ENCODE data around the gene PHACTR3. TPM values are rescaled to one million over a fixed set of nuclear protein-coding genes. Genes with fewer than 3 reads are reported as not detected.

PHACTR3 gene
- total RNA-seq, 1 experiment from 2014 or later: not detected

DNA sequence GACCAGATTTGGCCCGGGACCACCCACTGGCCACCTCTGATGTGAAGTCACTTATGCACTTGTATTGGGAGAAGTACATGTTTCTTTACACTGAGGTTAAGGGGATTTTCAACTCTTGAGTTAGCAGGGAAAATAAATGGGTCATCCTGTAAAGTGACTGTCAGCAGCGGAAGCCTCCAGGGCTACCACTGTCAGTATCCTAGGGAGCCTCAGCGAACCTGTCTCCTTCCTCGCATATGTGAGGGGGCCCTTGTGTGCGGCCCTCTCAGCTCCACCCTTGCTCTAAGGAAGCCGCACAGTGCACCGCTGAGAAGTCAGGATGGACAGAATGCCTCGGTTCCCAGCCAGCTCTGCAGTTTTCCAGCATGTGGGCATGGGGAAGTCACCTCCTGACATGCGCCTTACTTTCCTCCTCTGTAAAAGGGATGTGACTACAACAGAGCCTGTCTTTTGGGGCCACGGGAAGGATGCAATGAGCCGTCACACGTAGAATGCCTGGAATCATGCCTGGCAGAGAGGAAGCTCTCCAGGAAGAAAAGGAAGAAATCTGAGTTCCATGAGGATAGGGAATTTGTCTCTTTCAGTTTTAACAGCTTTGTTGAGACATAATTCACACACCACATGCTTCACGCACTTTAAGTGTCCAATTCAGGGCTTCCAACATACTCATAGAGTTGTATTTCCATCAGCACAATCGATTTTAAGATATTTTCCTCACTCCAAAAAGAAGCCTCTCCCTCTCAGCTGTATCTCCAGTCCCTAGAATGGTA lies 213.7 kb downstream of the PHACTR3 start:
- no peak overlapping the region for H3K4me2 ChIP-seq (ENCODE audit: low read length)
- BruUV-seq (replicated peaks): no TSS peak
- no peaks in the 10 kb centered on the region for H3K4me1 ChIP-seq (ENCODE audit: control insufficient read depth in 1 of 2, insufficient read depth in 2 of 2, low read length in 2 of 2)
- H4K20me1 ChIP-seq (ENCODE audit: insufficient read depth): no peaks in the 10 kb centered on the region
- no peaks in the 10 kb centered on the region for H3K79me2 ChIP-seq (ENCODE audit: insufficient read depth, low read length)
- no peaks in the 10 kb centered on the region for H3K9me3 ChIP-seq (ENCODE audit: control insufficient read depth in 1 of 2, insufficient read depth in 1 of 2, low read depth in 1 of 2, low read length in 2 of 2)
- H3K9me2 ChIP-seq (ENCODE audit: insufficient read depth): no peaks in the 10 kb centered on the region
- intact Hi-C loops (cut with micrococcal nuclease): no loop called here
- ATAC-seq (no peak), DNase-seq (ENCODE audit: low read depth, low spot score) (no peak)
- no peaks in the 10 kb centered on the region for H3K36me3 ChIP-seq (ENCODE audit: control insufficient read depth in 1 of 2, insufficient read depth in 2 of 2, low read length in 2 of 2)
- H3K9ac ChIP-seq (ENCODE audit: low read length): no peak overlapping the region
- ChIA-PET RAD21 (ENCODE audit: low non-redundant PET in 1 of 2, low total read pairs in 2 of 2, uncharacterized antibody in 2 of 2, unreplicated experiment in 2 of 2) (no interaction called here), CTCF (no interaction called here), POLR2A (no interaction called here)
- H3K27ac ChIP-seq (ENCODE audit: low read depth, low read length): no peak overlapping the region
- TF ChIP-seq ELF1 (IDR thresholded peaks at IDR 0.05; ENCODE audit: borderline replicate concordance, low read depth) (no peak), JUND (IDR thresholded peaks at IDR 0.05) (no peak), ZFX (IDR thresholded peaks at IDR 0.05) (no peak), SP1 (IDR thresholded peaks at IDR 0.05; ENCODE audit: low read depth) (no peak), EZH2 (IDR thresholded peaks at IDR 0.05) (no peak), ATF3 (IDR thresholded peaks at IDR 0.05) (no peak), POLR2A (IDR thresholded peaks at IDR 0.05; ENCODE audit: borderline replicate concordance, extremely low read depth, insufficient read depth, insufficient read length) (no peak), SIN3A (IDR thresholded peaks at IDR 0.05; ENCODE audit: low read depth) (no peak), FOSL1 (IDR thresholded peaks at IDR 0.05; ENCODE audit: low read depth) (no peak), TCF7L2 (IDR thresholded peaks at IDR 0.05; ENCODE audit: borderline replicate concordance, extremely low read depth, insufficient read depth, insufficient read length) (no peak), EZH2phosphoT487 (IDR thresholded peaks at IDR 0.05; ENCODE audit: borderline replicate concordance) (no peak)
- TF ChIP-seq, protein P1, sequence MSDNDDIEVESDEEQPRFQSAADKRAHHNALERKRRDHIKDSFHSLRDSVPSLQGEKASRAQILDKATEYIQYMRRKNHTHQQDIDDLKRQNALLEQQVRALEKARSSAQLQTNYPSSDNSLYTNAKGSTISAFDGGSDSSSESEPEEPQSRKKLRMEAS (IDR thresholded peaks at IDR 0.05): no peak
- TF ChIP-seq, protein P2, sequence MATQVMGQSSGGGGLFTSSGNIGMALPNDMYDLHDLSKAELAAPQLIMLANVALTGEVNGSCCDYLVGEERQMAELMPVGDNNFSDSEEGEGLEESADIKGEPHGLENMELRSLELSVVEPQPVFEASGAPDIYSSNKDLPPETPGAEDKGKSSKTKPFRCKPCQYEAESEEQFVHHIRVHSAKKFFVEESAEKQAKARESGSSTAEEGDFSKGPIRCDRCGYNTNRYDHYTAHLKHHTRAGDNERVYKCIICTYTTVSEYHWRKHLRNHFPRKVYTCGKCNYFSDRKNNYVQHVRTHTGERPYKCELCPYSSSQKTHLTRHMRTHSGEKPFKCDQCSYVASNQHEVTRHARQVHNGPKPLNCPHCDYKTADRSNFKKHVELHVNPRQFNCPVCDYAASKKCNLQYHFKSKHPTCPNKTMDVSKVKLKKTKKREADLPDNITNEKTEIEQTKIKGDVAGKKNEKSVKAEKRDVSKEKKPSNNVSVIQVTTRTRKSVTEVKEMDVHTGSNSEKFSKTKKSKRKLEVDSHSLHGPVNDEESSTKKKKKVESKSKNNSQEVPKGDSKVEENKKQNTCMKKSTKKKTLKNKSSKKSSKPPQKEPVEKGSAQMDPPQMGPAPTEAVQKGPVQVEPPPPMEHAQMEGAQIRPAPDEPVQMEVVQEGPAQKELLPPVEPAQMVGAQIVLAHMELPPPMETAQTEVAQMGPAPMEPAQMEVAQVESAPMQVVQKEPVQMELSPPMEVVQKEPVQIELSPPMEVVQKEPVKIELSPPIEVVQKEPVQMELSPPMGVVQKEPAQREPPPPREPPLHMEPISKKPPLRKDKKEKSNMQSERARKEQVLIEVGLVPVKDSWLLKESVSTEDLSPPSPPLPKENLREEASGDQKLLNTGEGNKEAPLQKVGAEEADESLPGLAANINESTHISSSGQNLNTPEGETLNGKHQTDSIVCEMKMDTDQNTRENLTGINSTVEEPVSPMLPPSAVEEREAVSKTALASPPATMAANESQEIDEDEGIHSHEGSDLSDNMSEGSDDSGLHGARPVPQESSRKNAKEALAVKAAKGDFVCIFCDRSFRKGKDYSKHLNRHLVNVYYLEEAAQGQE (IDR thresholded peaks at IDR 0.05; ENCODE audit: low read depth): no peak
- no peak overlapping the region for H2AFZ ChIP-seq (ENCODE audit: low read depth, low read length, poor library complexity, severe bottlenecking)
- H3K27me3 ChIP-seq (ENCODE audit: insufficient read depth, low read length): peaks cover 14% of the 10 kb centered on the region
- no peak overlapping the region for H3K4me3 ChIP-seq (replicated peaks in 1 of 2; ENCODE audit: low read depth in 1 of 2, low read length in 2 of 2)

All from HCT116 (cell line).